ENCODE results near the gene FTO.

GRCh38 chr16:53736297-53736696, 32.3 kb downstream of the FTO start:
- no peak for TF ChIP-seq POLR2A (IDR thresholded peaks at IDR 0.05)
- TF ChIP-seq CTCF (IDR thresholded peaks at IDR 0.05): no peak

All from adrenal gland (tissue), 5 donors.